NT2/D1 (cell line): ENCODE results near the gene MGARP.

Experiments
- DNase-seq: peaks from one replicate; pipeline ENCODE4 v3.0.0-alpha.2; 2011; ENCODE audit warnings: low read depth, low spot score
- H3K27me3 ChIP-seq: 2 replicates; pipeline ENCODE4 v1.6.0; 2011; ENCODE audit warnings: mild to moderate bottlenecking; ENCODE audit not compliant: insufficient read length, insufficient read depth
- H3K36me3 ChIP-seq: 2 replicates; pipeline ENCODE4 v1.6.1; 2011; ENCODE audit warnings: mild to moderate bottlenecking, low read length, mixed read lengths; ENCODE audit not compliant: insufficient read depth, insufficient read length
- H3K4me1 ChIP-seq: 2 replicates; pipeline ENCODE4 v1.5.1; 2011; ENCODE audit not compliant: insufficient read depth, insufficient read length
- H3K4me3 ChIP-seq: 2 replicates; pipeline ENCODE4 v1.5.1; 2011; ENCODE audit warnings: low read depth; ENCODE audit not compliant: insufficient read length
- H3K9ac ChIP-seq: 2 replicates; pipeline ENCODE4 v1.6.0; 2011; ENCODE audit warnings: low read depth; ENCODE audit not compliant: insufficient read length
- H3K9me3 ChIP-seq: 2 replicates; pipeline ENCODE4 v1.5.1; 2011; ENCODE audit warnings: mild to moderate bottlenecking, low read length; ENCODE audit not compliant: insufficient read depth
- SUZ12 ChIP-seq: IDR thresholded peaks from 2 replicates; pipeline ENCODE4 v1.6.1; 2011; ENCODE audit not compliant: insufficient read length, insufficient read depth; ENCODE audit errors: extremely low read depth
- YY1 ChIP-seq: IDR thresholded peaks from 2 replicates; pipeline ENCODE4 v1.6.1; 2011; ENCODE audit not compliant: insufficient read length, insufficient read depth
- ZNF274 ChIP-seq: IDR thresholded peaks from 2 replicates; pipeline ENCODE4 v1.6.1; 2011; ENCODE audit warnings: mild to moderate bottlenecking, low read depth, low read length

MGARP gene

GRCh38 chr4:139286186-139286698 is 6.2 kb upstream of the MGARP start:
- DNase-seq: no peak
- no peaks in the 10 kb centered on the region for H3K9me3 ChIP-seq
- no peaks in the 10 kb centered on the region for H3K4me1 ChIP-seq
- no peak overlapping the region for H3K4me3 ChIP-seq
- no peak overlapping the region for H3K9ac ChIP-seq
- peaks cover 19% of the 10 kb centered on the region for H3K36me3 ChIP-seq
- H3K27me3 ChIP-seq: peaks cover under 1% of the 10 kb centered on the region
- TF ChIP-seq YY1: no peak
- TF ChIP-seq SUZ12: no peak
- no peak for TF ChIP-seq ZNF274

DNA sequence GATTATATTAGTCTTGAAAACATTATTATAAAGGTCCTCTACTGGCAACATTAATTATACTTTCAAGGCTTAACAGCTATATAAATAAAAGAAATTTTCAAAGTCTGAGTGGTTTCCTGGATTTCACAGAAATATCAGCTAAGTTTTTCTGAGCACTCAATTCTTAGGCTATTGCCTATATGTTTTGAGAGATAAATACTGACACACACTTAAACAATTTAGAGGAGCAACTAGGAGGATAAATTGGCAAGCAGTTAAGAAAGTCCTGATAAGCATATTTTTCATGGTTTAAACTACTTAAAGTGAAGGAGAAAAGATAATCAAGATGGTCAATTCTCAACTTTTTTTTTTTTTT is 2.7 kb upstream of the MGARP start:
- Histone ChIP-seq H3K4me3 (no peak overlapping the region), H3K9ac (no peak overlapping the region), H3K27me3 (peaks cover 34% of the 10 kb centered on the region), H3K9me3 (no peaks in the 10 kb centered on the region), H3K36me3 (no peaks in the 10 kb centered on the region), H3K4me1 (no peaks in the 10 kb centered on the region)
- TF ChIP-seq ZNF274 (no peak), YY1 (no peak), SUZ12 (no peak)
- DNase-seq: no peak

- Histone ChIP-seq H3K9me3 (no peaks in the 10 kb centered on the region), H3K4me3 (no peak overlapping the region), H3K36me3 (no peaks in the 10 kb centered on the region), H3K4me1 (no peaks in the 10 kb centered on the region), H3K9ac (no peak overlapping the region), H3K27me3 (peaks cover 39% of the 10 kb centered on the region)
- TF ChIP-seq YY1 (no peak), SUZ12 (no peak), ZNF274 (no peak)
- DNase-seq: no peak
Measured at GRCh38 chr4:139282065-139282720, 2.2 kb upstream of the MGARP start.

DNA sequence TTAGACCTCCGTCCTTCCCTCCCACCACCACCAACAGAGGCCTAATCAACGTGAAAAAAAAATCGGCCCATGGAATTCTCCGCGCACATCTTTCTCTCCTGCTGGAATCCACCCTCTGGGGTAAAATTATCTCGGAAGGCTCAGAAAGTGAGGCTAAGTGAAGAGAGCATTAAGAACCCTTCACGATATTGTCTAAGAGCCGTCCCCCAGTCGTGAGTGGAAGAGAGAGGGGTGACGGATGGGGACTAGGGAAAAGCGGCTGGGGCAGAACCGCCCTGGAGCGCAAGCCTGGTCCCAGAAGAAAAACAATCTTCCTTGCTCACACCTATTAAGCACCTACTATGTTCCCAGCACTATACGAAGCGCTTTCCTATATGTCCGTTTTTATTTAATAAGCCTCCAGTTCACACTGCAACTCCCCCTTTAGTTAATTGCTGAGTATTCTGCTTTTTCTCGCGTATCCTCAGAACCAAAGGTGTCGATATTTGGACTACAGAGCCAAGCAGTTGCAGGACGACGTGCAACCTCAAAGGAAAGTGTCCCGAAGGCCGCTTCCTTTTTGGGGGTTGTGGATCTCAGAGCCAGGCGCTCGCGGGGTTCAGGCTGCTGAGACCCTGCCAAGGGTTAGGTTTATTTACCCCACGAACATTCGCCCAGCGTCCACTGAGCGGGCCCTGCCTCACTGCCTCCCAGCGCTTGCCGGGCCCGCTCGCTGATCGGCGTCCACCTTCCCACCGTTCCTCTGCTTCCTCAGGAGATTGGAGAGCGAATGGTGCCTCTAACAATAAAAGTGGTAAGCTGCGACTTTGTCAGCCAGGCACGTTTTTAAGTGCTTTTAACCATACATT is 889 bp downstream of the MGARP start:
- Histone ChIP-seq H3K36me3 (no peaks in the 10 kb centered on the region), H3K4me3 (peak overlapping the region; percentile 58), H3K9me3 (no peaks in the 10 kb centered on the region), H3K27me3 (peaks cover 44% of the 10 kb centered on the region), H3K4me1 (no peaks in the 10 kb centered on the region), H3K9ac (peak overlapping the region; percentile 76)
- TF ChIP-seq SUZ12: no peak
- no peak for TF ChIP-seq ZNF274
- TF ChIP-seq YY1: no peak
- DNase-seq: no peak

DNA sequence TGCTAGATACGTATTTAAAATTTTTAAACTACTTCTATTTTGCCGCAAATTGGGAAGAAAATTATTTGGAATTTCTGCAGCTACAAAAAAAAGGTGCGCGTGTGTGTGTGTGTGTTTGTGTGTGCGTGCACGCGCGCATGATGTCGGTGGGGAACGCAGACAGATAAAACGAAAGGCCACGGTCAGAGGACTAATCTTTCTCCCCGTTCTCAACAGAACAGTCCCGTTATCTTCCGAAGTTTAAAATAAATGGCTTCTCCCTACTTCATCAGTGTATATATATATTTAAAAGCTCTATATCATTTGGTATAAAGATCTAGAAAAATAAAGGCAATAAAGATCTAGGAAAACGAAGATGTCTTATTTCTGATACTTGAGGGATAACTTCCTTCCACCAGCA is 1.5 kb downstream of the MGARP start:
- Histone ChIP-seq H3K27me3 (peaks cover 44% of the 10 kb centered on the region), H3K4me1 (no peaks in the 10 kb centered on the region), H3K9ac (no peak overlapping the region), H3K36me3 (no peaks in the 10 kb centered on the region), H3K9me3 (no peaks in the 10 kb centered on the region), H3K4me3 (no peak overlapping the region)
- TF ChIP-seq YY1 (no peak), SUZ12 (no peak), ZNF274 (no peak)
- no peak for DNase-seq

- Histone ChIP-seq H3K9ac (no peak overlapping the region), H3K4me1 (no peaks in the 10 kb centered on the region), H3K9me3 (no peaks in the 10 kb centered on the region), H3K4me3 (no peak overlapping the region), H3K36me3 (no peaks in the 10 kb centered on the region), H3K27me3 (peaks cover 35% of the 10 kb centered on the region)
- TF ChIP-seq ZNF274: no peak
- no peak for TF ChIP-seq SUZ12
- no peak for TF ChIP-seq YY1
- no peak for DNase-seq
Measured at GRCh38 chr4:139275281-139275735, 4.7 kb downstream of the MGARP start.

DNA sequence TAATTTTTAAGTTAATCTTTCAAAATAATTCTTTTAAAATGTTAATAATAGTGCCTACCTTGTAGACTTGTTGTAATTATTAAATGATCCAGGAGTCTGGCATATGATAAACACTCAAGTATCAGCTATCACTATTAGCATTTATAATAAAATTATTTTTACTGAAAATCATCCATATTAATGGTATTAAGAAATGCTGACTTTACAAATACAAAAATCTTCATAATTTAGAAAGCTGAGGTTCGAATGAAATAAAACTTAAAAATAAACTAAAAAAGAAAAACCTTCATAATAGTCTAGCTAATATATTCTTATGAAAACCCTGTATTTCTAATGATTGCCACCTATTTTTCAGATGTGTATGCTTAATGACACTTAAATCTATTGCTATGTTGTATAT is 5.2 kb downstream of the MGARP start:
- no peak overlapping the region for H3K9ac ChIP-seq
- no peaks in the 10 kb centered on the region for H3K9me3 ChIP-seq
- H3K36me3 ChIP-seq: no peaks in the 10 kb centered on the region
- no peaks in the 10 kb centered on the region for H3K4me1 ChIP-seq
- TF ChIP-seq YY1: no peak
- no peak for DNase-seq
- no peak overlapping the region for H3K4me3 ChIP-seq
- H3K27me3 ChIP-seq: peaks cover 30% of the 10 kb centered on the region
